GM19023 (cell line): Measurements from ENCODE around the gene CCDC169.
A peak's percentile ranks its signal among the peaks of the same experiment; 100 is the strongest.
"Not testable (repeated sequence)": the region's sequence is repeated elsewhere in the genome, so short reads cannot be mapped to it uniquely, and the experiment has no call there.

Experiments
- ATAC-seq: cut with Tn5 transposase; IDR thresholded peaks from one replicate; pipeline ENCODE4 v1.9.1; 2021; ENCODE audit warnings: mild to moderate bottlenecking, moderate library complexity; ENCODE audit not compliant: unreplicated experiment

CCDC169 gene

DNA sequence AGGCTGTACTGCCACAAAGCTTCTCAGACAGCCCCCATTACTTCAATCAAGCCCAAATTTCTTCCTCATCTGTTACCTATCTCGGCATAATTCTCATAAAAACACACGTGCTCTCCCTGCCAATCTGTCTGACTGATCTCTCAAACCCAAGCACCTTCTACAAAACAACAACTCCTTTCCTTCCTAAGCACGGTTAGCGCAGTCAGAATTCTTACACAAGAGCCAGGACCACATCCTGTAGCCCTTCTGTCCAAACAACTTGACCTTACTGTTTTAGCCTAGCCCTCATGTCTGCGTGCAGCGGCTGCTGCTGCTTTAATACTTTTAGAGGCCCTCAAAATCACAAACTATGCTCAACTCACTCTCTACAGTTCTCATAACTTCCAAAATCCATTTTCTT, 22.2 kb upstream of the CCDC169 start:
- not testable (repeated sequence) for ATAC-seq

GRCh38 chr13:36313047-36313969, 15.7 kb upstream of the CCDC169 start:
- ATAC-seq = no peak

DNA sequence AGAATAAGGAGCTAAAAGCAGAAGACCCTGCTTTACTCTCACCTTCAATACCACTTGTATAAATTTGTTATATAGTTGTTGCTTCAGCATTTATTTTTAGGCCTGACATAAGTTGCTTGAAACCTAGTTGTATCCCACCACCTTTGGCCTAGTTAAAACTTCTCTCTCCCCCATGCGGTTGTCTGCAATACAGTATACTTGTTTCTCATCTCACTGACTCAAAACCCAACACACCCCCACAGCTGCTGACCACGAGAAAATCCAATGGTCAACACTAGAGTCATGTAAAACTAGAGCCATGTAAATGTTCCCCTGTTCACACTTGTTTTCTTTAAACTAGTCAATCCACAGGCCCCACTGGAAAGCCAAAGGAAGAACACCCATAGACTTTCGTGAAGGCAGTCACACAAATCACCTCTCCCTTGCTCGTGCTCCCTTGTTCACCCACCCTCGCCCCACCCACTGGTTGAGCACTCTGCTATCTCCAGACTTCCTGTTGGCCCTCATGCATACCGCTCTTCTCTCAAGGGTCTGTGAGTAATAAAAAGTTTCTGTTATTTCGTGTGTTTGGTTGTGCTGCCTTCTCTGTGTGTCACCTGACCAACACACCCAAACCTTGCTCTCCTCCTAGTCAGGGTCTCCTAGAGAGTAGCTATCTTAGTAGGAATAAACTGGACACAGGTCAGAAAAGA, 12.9 kb upstream of the CCDC169 start:
- peak; percentile 73 for ATAC-seq

DNA sequence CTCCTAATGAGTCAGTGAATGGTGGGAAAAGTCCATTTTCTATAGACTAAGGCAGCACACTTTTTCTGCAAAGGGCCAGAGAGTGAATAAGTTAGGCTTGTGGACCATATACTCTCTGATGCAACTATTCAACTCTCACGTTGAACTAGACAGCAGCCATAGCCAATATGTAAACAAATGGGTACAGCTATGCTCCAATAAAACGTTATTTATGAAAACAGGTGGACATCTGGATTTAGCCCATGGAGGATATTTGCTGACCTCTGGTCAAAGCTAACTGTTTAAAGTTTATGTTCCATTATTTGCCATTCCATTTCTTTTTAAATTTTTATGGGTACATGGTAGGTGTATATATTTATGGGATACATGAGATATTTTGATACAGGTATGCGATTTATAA, 4.7 kb upstream of the CCDC169 start:
- no peak for ATAC-seq

DNA sequence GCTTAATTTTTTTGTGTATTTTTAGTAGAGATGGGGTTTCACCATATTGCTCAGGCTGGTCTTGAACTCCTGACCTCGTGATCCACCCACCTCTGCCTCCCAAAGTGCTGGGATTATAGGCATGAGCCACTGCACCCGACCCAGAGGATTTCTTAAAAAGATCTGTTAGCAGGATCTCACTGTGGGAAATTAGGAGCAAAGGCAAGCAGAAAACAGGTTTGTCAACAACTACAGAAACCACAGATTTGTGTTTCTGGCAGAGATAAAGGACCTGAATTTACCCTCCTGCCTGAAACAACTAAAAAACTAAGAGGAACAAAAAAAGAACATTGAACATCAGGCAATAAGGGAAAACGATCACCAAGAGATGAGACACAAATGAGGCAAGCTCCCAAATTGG, 1.9 kb upstream of the CCDC169 start:
- ATAC-seq = not testable (repeated sequence)

GRCh38 chr13:36298535-36299068, 988 bp upstream of the CCDC169 start:
- ATAC-seq = no peak

DNA sequence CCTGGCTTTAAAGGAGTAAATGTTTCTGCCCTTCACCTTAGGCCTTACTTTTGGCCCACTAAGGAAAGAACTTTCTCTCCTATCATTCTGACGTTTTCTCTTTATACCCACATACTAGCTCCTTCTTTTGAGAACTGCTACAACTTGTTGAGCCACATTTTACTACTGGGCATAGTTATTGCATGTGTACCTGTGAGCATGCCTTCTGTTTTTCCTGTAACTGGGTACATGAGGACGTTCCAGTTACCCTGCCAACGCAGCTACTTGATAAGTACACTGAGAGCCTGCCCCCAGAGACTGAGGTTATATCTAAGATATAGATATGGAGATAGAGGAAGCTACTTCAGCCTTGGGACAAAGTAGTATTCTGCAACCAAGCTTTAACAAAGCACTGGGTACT, 3.5 kb downstream of the CCDC169 start:
- no peak for ATAC-seq

DNA sequence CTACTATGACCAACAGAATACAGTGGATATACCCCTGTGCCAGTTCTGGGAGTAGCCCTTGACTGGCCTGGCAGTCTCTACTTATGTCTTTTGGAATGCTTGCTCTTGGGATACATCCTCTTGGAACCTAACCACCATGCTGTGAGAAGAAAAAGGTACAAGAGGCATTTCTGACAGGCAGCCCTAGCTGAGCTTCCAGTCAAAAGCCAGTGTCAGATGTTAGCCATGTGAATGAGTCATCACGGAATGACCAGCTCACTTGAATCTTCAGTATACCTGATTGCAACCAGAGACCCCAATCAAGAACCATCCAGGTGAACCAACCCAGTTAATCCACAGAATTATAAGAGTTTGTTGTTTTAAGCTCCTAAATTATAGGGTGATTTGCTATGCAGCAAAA, 4.1 kb downstream of the CCDC169 start:
- no peak for ATAC-seq

DNA sequence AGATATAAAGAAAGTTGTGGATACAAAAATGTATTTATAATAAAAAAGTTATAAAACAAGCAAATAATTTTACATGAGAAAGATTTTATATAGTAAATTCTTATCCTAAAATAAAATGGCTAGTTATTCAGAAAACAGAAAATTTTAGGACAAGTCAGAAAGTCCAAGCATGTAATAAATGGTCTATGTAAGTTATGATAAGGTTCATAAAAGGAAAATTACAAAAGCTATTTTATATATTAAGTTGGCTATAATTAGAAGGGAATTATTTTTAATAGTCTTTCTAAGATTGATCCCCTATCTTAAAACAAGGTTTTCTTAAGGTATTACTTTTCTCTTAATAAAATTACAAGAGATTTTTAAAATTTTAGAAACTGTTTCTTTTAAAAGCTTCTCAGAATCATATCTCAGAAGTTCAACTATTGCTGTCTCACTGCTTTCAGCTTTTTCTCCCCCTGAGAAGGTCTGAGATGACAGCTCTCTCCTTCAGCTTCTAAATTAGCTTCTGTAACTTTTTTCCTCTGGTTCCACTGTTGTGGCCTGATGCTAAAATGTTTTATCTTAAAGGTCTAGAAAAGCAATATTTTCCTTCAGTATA, 8.7 kb downstream of the CCDC169 start:
- no peak for ATAC-seq

- no peak for ATAC-seq
These were observed 11.6 kb downstream of the CCDC169 start for GRCh38 chr13:36286006-36286405.

DNA sequence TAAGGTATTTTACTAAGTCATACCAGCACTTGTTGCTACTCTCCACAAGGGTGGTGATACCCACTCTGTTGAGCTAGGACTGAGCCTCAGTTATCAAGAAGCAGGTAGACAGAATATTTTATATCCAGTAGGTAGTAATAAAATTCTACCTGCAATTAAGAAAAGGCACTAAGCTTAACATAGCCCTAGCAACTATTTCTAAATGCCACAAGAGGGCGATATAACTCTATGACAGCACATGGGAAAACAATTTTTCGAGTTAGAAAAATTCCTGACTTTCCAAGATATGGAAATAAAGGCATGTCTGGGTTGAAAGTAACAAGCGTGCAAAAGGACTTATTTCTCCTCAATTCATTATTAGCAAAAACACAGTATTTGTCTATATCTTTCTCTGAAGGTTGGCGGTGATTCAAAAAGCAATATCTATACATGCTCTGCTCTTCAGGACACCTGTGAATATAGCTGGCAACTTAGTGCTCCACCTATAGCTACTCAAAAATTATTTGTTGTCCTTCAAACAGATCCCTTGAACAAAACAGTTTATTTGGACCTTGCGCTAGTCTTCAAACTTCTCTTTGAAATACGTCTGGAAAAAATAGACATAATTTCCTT, 14.7 kb downstream of the CCDC169 start:
- no peak for ATAC-seq

GRCh38 chr13:36275190-36276002, 22.2 kb downstream of the CCDC169 start:
- no peak for ATAC-seq

- no peak for ATAC-seq
These were observed 24.2 kb downstream of the CCDC169 start for GRCh38 chr13:36273431-36273830.

DNA sequence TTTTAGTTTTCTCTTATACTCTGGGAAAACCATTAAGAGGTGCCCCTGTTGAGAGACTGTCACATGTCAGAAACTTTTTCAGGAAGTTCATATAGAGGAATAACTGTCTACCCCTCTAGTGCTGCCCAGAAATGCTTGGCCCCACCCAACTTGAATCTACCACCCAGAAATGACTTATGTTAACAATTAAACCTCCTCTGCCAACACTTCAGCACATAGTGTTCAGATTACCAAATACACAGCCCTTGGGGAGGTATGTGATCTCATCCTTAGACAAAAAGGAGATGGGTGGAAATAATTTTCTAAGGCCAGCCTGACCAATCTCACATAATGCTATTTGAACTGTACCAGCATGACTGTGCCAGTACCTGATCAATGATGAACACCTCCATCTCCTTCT, 35.6 kb downstream of the CCDC169 start:
- no peak for ATAC-seq

DNA sequence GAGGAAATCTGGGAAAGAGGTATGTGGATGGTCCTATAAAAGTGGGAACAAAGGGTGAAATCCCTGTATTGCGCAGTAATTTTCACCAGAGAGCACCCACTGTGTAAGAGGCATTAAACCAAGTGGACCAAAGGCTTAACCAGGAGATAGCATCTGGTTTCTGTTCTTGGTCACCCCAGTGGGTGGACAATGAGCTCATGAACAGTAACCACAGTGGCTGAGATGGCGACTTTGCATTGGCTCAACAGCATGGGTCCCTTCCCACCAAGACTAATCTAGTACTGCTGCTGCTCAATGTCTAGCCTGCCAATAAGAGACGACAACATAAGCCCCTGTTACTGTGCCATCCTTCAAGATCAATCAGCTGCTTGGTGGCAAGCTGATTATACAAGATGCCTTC, 36.6 kb downstream of the CCDC169 start:
- no peak for ATAC-seq

DNA sequence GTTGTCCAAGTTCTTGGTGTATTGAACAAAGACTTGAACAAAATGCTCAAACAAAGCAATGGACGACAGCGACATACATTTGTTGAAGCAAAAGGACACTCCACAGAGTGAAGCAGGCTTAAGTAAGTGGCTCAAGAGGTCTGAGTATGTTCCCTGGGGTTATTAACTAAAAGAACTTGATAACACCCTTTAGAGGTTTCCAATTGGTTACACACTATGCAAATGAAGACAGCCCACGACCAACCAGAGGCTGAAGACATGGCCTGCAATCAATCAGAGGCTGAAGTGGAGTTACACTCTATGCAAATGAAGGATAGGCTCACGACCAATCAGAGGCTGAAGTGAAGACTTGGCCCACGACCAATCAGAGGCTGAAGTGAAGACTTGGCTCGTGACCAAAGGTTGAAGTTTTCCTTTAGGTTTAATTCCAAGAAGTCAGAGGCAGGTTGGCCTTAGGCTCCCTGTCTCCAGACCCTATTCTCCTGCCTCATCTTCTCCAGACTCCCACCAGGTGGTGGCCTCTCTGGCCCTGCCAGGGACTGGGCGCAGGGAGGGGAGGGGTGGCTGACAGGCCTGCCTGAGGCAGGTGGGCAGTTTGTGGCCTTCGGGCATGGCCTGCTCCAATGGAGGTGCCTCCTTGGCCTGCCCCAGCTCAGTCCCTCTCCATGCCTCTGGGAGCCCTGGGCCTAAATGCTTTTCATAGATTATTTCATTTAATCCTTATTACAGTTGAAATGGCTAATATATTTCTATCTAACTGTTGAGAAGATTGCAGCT, 38.1 kb downstream of the CCDC169 start:
- no peak for ATAC-seq

- ATAC-seq = no peak
These were observed 38.8 kb downstream of the CCDC169 start for GRCh38 chr13:36258831-36259230.

DNA sequence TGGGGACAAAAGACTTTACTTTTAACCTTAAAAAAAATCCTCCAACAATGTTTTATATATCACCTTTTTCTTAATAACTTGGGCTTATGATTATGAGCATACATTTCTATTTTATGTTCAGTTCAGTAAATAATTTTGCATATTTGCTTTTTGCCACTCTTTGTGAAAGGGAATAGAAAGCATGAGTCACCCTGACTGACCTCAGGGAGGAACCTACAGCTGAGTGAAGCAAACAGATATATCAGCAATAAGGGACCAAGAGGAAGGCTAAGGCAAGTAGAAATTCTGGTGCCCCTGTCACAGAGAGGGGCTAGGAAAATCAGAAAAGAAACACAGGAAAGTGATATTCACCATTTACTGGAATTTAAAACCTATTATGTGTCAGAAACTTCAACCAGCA, 46.1 kb downstream of the CCDC169 start:
- no peak for ATAC-seq

DNA sequence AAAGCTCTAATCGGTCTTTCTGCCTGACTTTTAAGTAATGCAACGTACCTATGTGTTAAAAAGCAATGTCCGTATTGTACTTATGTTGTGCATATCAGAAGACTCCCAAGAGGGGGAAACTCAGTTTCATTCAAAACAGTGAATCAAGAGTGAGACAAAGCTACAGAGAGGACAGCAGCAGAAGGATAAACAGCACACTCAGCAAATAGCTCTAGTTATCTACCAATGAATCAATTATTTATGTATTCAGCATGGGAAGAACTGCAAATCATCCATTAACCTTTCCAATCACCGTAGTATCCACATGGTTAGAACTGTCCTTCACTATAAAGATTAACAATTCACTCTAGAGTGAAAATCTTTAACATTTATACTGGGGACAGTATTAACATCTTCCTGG, 46.6 kb downstream of the CCDC169 start:
- no peak for ATAC-seq

GRCh38 chr13:36248700-36249099, 48.9 kb downstream of the CCDC169 start:
- ATAC-seq = no peak
